HL-60/S4 treated with retinoic acid at 250 ng/mL for 4 days and 3 days (cell line): ENCODE measurements around the gene GRIP1.
"Not testable (repeated sequence)": the region's sequence is repeated elsewhere in the genome, so short reads cannot be mapped to it uniquely, and the experiment has no call there.

ENCODE experiments used
- in situ Hi-C: fragments of 300-500 bp; cut with MboI; formaldehyde crosslinking; loops from 2 replicates; pipeline ENCODE4 v1.7.0; 2022; ENCODE audit warnings: low sequenced_read_pairs

GRIP1 gene

GRCh38 chr12:66345212-66345611 is 333.7 kb downstream of the GRIP1 start:
- in situ Hi-C loops: no loop called here

DNA sequence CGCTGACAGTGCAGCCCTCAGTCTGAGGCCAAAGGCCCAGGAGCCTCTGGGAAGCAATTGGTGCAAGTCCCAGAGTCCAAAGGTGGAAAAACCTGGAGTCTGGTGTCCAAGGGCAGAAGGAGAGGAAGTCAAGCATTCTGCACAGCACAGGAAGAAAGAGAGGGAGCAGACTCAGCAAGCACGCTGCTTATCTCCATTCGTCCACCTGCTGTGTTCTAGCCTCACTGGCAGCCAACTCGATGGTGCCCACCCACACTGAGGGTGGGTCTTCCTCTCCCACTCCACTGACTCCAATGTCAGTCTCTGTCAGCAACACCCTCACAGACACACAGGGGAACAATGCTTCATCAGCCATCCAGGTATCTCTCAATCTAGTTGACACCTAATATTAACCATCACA is 337.8 kb downstream of the GRIP1 start:
- in situ Hi-C loops: no loop called here

DNA sequence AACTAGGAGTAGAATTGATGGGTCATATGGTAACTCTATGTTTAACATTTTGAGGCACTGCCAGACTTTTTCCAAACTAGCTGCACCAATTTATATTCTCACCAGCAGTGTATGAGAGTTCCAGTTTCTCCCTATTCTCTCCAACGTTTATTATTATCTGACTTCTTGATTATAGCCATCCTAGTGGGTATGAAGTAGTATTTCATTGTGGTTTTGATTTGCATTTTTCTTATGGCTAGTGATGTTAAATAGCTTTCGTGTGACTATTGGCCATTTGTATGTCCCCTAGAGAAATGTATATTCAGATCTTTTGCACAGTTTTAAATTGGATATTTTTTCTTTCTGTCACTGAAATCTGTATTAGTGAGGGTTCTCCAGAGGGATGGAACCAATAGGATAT is 338.7 kb downstream of the GRIP1 start:
- in situ Hi-C loops: no loop called here

DNA sequence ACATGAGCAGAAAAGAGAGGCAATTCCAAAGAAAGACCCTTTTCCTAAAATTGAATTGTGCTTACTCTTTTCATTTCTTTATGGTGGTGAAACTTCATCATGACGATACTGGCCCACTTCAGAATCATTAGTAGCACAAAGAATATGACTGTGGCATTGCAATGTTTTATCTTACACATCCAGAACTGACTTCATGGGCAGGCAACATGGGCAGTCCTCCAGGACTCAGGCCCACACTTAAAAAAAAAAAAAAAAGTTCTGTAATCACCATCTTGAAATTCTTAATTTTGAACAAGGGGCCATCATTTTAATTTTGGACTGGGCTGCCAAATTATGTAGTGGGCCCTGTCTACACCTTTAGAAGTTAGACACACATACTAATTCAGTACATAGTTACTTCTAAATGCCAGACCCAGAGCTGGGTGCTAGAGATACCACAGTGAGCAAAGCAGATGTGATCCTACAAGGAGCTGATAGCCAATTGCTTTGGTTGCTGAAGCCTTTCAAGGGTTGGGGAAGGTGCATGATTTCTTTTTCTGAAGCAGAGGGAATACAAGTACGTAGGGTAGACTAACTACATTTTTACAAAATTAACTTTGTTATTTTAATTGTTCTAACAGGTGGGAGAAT is 341.4 kb downstream of the GRIP1 start:
- in situ Hi-C loops: no loop called here

GRCh38 chr12:66335746-66336145 is 343.1 kb downstream of the GRIP1 start:
- in situ Hi-C loops: no loop called here

- in situ Hi-C loops: no loop called here
These were observed 347.1 kb downstream of the GRIP1 start for GRCh38 chr12:66331814-66332213.

DNA sequence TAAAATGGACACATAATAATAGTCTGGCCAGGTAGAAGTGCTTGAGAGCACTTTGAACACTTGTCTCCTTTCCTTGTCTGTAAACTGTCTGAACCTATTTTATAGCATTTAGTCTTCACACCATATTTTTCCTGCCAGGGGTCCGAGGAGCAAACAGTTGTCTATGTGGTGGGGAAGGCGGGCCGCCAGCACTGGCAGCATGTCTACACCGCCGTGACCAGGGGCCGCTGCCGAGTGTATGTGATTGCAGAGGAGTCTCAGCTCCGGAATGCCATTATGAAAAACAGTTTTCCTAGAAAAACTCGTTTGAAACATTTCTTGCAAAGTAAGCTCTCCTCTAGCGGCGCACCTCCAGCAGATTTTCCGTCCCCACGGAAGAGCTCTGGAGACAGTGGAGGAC is 347.9 kb downstream of the GRIP1 start:
- in situ Hi-C loops: no loop called here

GRCh38 chr12:66329941-66330340 is 348.9 kb downstream of the GRIP1 start:
- in situ Hi-C loops: no loop called here

DNA sequence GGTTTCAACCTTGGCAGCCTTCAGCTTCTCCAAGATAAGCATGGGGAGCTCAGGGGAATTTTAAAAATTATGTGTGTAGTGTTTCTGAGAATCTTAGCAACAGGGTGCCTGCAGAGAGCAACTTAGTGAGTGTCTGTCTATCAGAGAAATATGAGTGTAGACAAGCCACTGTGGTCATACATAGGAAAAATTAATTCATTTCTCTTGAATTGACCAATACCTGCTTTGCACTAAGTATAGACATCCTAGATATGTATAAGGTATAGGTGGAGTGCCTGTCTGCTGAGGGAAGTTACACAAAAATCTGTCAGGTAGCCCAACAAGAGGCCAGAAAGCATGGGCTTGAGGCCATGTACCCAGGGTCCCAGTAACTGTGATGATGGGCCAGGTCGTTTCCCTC is 355.9 kb downstream of the GRIP1 start:
- in situ Hi-C loops: no loop called here

GRCh38 chr12:66321435-66321834 is 357.4 kb downstream of the GRIP1 start:
- in situ Hi-C loops: no loop called here

GRCh38 chr12:66320996-66321395 is 357.9 kb downstream of the GRIP1 start:
- in situ Hi-C loops: no loop called here

- in situ Hi-C loops: no loop called here
These were observed 359.5 kb downstream of the GRIP1 start for GRCh38 chr12:66319266-66319954.

- in situ Hi-C loops: no loop called here
These were observed 364.6 kb downstream of the GRIP1 start for GRCh38 chr12:66314278-66314677.

DNA sequence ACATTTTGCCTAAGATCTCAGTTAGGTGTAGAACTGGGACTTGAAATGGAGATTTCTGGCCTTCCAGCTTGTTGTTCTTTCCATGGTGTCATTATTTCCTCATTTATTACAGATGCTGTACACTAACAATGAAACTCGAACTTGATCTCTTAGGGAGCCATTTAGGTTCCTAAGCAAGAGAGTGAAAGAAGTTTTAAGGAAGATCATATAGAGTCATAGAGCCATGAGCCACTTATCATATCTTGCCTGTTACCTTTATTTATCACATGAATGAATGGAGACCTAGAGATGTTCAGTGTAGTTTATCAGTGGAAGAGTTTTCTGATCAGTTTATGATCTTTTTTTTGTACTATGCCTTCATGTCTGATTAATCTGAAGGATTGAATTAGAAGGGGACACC is 366.7 kb downstream of the GRIP1 start:
- in situ Hi-C loops: no loop called here

- in situ Hi-C loops: no loop called here
These were observed 369.3 kb downstream of the GRIP1 start for GRCh38 chr12:66309606-66310005.

DNA sequence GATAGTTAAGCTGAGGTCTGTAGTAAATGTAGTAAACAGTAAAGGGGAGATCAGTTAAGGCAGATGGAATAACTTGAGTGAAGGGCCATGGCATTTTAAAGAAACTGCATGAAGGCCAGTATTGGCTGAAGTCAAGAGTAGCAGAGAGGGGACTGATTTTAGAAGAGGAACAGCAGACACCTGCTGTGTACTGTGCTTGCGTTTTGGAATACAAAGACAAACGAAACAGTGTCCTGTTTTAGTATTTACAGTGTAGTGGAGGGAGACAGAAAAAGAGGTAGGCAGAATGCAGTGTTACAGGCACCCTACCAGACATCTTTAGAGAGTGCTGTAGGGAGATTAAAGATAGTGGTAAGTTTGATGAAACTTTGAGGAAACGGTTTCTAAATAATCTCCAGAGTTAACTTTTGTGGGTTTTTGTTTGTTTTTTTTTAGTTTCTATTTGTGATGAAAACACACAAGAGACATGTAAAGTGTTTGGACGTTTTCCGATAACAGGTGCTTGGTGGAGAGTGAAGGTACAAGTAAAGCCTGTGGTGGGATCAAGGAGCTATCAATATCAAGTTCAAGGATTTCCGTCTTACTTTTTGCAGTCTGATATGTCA is 374.5 kb downstream of the GRIP1 start:
- in situ Hi-C loops: no loop called here

DNA sequence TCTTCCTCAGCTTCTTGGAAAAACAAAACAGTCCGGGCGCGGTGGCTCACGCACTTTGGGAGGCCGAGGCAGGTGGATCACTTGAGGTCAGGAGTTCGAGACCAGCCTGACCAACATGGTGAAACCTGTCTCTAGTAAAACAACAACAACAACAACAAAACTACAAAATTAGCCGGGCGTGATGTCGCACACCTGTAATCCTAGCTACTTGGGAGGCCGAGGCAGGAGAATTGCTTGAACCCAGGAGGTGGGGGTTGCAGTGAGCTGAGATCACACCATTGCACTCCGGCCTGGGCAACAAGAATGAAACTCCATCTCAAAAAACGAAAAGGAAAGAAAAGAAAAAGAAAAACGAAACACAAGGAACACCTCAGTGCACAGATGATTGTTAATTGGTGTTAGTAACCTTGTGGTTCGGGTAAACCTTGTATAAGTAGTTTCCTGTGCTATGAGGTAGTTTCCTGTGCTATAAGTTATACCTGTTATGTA is 375.5 kb downstream of the GRIP1 start:
- in situ Hi-C loops: not testable (repeated sequence)

DNA sequence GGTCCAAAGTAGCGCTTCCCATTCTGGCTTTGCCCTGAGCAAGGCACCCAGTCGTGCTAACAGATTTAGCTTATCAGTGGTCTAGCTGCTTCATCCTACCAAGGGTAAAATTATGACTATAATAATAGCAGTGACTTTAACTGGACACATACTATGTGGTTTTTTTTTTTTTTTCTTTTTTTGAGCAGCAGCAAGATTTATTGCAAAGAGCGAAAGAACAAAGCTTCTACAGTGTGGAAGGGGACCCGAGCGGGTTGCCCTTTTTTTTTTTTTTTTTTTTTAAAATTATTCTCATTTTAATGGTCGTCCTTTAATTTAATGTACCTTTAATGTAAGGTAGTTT is 376.1 kb downstream of the GRIP1 start:
- in situ Hi-C loops: no loop called here

DNA sequence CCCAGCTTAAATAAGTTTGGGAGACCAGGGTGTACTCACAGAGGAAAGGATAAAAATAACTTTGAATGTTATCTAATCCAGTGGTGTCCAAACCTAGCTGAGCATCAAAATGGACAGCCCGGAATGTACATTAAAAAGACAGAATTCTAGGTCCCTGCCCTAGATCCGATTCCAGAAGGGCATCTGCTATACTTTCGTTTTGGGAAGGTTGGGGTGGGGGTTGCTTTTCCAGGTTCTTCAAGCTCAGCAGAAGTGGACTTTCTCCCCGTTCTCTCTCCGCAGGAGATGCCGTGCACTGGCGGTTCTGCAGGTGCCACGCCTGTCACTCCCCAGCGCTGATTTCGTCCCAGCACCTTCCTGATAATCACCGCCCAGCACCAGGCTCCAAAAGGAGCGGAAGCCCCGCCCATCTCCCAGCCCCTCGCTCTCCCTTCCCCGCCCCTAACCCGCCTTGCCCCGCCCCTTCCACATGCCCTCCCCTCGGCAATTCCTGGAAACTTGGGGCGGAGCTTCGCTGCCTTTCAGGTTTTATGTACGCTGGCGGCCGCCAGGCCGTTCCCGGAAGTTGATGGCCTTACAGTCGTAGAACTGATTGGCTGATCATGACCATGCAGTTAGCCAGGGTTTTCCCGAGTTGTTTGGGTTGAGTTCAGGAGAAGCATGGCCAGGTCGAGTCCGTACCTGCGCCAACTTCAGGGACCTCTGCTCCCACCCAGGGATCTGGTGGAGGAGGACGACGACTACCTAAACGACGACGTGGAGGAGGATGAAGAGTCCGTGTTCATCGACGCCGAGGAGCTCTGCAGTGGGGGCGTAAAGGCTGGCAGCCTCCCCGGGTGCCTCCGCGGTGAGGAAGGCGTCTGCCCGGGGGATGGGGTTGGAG is 376.7 kb downstream of the GRIP1 start, which contains the start of gene HELB:
Gene HELB (plus strand): TSS at position 550 of the 883 bp plus-strand sequence. CDS start 111 bp downstream, at position 661.
- in situ Hi-C loops: no loop called here

DNA sequence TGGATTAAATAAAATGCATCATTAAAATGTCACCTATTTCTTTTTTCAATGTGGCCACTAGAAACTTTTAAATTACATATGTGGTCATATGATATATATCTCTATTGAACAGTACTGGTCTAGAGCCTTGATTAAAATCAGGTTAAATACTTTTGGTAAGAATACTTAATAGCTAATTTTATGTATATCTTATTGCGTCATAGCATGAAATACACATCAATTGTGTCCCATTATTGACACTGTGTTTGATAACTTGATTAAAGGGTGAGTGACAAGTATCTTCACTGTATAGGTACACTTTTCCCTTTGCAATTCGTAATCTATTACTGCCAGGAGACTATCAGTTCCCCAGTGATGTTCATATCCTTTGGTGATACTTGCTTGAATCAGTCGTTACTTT is 381.0 kb downstream of the GRIP1 start:
- in situ Hi-C loops: no loop called here
